ENCODE measurements around the gene SLC6A2.

DNA sequence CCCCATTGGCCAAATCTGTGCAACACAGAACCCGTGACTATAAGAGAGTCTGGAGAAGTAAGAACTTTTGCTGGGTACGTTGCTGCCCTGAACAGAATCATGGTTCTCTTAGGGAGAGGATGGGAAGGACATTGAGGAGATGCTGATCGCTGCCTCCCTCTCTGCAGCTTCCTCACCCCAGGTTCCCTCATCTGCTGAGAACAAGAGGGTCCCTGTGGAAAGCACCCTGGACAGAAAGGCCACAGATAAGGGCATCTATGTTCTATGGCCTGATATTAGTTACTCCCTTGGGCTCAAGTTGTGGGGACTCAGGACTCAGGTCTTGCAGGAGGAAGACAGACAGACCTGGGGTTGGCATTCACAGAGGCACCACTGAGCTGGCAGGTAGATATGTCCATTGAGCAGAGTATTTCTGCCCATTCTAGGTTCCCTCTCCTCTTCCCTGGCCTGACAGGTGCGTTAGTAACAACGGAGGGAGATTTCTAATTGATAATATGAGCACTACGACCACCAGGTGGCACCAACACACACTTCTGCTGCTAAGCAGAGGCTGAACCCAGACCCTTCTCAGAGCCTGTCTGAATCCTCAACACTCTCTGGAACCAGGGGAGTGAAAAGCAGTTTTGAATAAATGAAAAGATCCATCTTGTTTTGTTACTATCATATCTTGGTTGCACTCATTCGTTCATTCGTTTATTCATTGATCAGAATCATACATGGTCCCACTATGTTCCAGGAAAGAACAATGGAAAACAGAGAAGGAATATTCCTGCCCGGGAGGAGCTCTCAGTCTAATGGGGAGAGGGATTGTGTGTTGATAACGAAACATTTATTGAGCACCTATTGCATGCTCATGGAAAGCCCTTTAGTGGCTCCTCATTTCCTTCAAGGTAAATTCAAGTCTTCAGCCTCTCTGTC lies 56.4 kb downstream of the SLC6A2 start:
- TF ChIP-seq EZH2 (IDR thresholded peaks at IDR 0.05; ENCODE audit: low read length, unreplicated experiment): no peak
- TF ChIP-seq, protein P1, sequence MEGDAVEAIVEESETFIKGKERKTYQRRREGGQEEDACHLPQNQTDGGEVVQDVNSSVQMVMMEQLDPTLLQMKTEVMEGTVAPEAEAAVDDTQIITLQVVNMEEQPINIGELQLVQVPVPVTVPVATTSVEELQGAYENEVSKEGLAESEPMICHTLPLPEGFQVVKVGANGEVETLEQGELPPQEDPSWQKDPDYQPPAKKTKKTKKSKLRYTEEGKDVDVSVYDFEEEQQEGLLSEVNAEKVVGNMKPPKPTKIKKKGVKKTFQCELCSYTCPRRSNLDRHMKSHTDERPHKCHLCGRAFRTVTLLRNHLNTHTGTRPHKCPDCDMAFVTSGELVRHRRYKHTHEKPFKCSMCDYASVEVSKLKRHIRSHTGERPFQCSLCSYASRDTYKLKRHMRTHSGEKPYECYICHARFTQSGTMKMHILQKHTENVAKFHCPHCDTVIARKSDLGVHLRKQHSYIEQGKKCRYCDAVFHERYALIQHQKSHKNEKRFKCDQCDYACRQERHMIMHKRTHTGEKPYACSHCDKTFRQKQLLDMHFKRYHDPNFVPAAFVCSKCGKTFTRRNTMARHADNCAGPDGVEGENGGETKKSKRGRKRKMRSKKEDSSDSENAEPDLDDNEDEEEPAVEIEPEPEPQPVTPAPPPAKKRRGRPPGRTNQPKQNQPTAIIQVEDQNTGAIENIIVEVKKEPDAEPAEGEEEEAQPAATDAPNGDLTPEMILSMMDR (conservative IDR thresholded peaks at IDR 0.05; ENCODE audit: low read depth, low read length): peak; percentile 67

Data from PC-3 (cell line).